Upper lobe of right lung (tissue), 1 donor: ENCODE results near the gene ANKZF1. TPM values are rescaled to one million over a fixed set of nuclear protein-coding genes. Genes with fewer than 3 reads are reported as not detected.

Source experiments
- ATAC-seq: fragments of 200-7000 bp; cut with Tn5 transposase; one replicate; pipeline ENCODE4 v1.9.1; 2020; ENCODE audit warnings: mild to moderate bottlenecking, moderate library complexity
- DNase-seq: peaks from one replicate; pipeline ENCODE4 v3.0.0-alpha.2; 2020
- H3K27ac ChIP-seq: fragments of 200-600 bp; one replicate; pipeline ENCODE4 v1.8.0; 2022
- H3K27me3 ChIP-seq: fragments of 200-600 bp; one replicate; pipeline ENCODE4 v1.8.0; 2022; ENCODE audit warnings: mild to moderate bottlenecking
- H3K36me3 ChIP-seq: fragments of 200-600 bp; one replicate; pipeline ENCODE4 v1.8.0; 2022
- H3K4me1 ChIP-seq: fragments of 200-600 bp; one replicate; pipeline ENCODE4 v1.8.0; 2022
- H3K4me3 ChIP-seq: fragments of 200-600 bp; one replicate; pipeline ENCODE4 v1.8.0; 2022; ENCODE audit warnings: mild to moderate bottlenecking
- H3K9me3 ChIP-seq: fragments of 200-600 bp; one replicate; pipeline ENCODE4 v1.8.0; 2022
- intact Hi-C: fragments of 100-400 bp; cut with DNase I; formaldehyde crosslinking; loops from one replicate; pipeline ENCODE4 v1.11.0; 2022
- total RNA-seq: library from RNA; stranded (reverse); fragmentation: NEBNext Ultra II Directional; extraction: Animal tissue kit (Norgen Biotek cat#: 25700); gene quantifications from one replicate; pipeline ENCODE4 v1.2.1, GENCODE V29; 2021
- TF ChIP-seq, protein P1 (sequence below): fragments of 200-600 bp; IDR thresholded peaks from one replicate; pipeline ENCODE4 v1.8.0; 2022; ENCODE audit warnings: antibody characterized with exemption
- donor health status: DM: no; HTN: yes; CAD: no; lungs with severe emphysema.

Gene ANKZF1
- total RNA-seq, 1 donor from 2014 or later: 37.6 TPM

DNA sequence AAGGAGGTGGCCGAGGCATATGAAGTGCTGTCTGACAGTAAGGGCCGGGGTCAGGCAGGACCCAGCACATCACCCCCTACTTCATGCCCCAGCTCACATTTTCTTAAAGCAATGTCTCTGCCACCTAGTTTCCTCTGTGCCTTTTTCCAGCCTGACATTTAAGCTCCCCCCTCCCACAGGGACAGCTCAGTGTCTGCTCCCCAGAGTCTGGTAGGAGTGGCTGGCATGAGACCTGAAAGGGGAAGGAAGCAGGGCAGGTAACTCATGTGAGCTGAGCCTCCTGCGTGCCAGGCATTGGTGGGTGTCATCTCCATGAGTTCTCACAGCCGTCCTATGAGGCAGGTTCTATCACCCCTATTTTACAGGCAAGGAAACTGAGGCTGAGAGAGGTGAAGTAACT is 51.0 kb downstream of the ANKZF1 start:
- DNase-seq: no peak
- H3K4me1 ChIP-seq: peaks cover 20% of the 10 kb centered on the region
- ATAC-seq: no peak
- no peaks in the 10 kb centered on the region for H3K27me3 ChIP-seq
- TF ChIP-seq, protein P1, sequence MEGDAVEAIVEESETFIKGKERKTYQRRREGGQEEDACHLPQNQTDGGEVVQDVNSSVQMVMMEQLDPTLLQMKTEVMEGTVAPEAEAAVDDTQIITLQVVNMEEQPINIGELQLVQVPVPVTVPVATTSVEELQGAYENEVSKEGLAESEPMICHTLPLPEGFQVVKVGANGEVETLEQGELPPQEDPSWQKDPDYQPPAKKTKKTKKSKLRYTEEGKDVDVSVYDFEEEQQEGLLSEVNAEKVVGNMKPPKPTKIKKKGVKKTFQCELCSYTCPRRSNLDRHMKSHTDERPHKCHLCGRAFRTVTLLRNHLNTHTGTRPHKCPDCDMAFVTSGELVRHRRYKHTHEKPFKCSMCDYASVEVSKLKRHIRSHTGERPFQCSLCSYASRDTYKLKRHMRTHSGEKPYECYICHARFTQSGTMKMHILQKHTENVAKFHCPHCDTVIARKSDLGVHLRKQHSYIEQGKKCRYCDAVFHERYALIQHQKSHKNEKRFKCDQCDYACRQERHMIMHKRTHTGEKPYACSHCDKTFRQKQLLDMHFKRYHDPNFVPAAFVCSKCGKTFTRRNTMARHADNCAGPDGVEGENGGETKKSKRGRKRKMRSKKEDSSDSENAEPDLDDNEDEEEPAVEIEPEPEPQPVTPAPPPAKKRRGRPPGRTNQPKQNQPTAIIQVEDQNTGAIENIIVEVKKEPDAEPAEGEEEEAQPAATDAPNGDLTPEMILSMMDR: no peak
- no peak overlapping the region for H3K4me3 ChIP-seq
- intact Hi-C loops: no loop called here
- no peak overlapping the region for H3K27ac ChIP-seq
- no peaks in the 10 kb centered on the region for H3K9me3 ChIP-seq
- H3K36me3 ChIP-seq: peaks cover 51% of the 10 kb centered on the region

DNA sequence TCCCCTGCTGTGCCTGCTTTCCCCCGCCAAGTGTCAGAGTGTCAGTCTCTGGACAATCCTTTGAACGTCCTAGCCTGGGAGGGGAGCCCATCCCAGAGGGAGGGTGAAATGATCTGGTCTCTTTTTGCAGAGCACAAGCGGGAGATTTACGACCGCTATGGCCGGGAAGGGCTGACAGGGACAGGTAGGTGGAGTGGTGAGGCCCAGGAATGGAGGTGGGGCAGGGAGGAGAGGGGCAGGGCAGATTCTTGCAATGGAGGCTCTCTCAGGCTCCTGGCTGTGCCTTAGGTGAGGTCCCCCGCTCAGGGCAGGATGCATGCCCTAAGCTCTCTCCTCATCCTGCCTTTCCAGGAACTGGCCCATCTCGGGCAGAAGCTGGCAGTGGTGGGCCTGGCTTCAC is 52.0 kb downstream of the ANKZF1 start:
- Histone ChIP-seq H3K36me3 (peaks cover 51% of the 10 kb centered on the region), H3K27ac (no peak overlapping the region)

DNA sequence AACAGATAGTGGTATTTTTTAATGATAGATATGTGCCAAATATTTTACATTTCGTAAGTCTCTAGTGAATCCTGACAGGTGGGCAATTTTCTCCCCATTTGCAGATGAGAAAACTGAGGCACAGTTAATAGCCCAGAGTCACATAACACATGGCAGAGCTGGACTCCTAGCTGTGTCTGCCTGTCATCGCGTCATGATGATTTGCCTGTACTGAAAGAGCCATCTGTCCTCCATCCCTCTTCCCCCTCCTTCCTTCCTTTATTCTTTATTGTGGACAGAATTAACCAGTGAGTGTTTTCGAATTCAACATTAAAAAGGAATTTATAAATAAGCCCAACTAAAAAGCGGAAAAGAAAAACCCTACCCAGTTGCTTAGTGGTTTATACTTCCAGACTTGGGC is 52.8 kb downstream of the ANKZF1 start:
- Histone ChIP-seq H3K27ac (no peak overlapping the region), H3K4me3 (no peak overlapping the region), H3K9me3 (no peaks in the 10 kb centered on the region), H3K36me3 (peaks cover 51% of the 10 kb centered on the region), H3K27me3 (no peaks in the 10 kb centered on the region), H3K4me1 (peaks cover 20% of the 10 kb centered on the region)
- intact Hi-C loops: no loop called here
- ATAC-seq (no peak), DNase-seq (no peak)
- TF ChIP-seq, protein P1: no peak

More for the DNA sequence above, 52.0 kb downstream of the ANKZF1 start:
- intact Hi-C loops: no loop called here
- ATAC-seq: no peak
- DNase-seq: no peak
- H3K9me3 ChIP-seq: no peaks in the 10 kb centered on the region
- H3K27me3 ChIP-seq: no peaks in the 10 kb centered on the region
- TF ChIP-seq, protein P1: no peak
- H3K4me3 ChIP-seq: no peak overlapping the region
- peaks cover 20% of the 10 kb centered on the region for H3K4me1 ChIP-seq

DNA sequence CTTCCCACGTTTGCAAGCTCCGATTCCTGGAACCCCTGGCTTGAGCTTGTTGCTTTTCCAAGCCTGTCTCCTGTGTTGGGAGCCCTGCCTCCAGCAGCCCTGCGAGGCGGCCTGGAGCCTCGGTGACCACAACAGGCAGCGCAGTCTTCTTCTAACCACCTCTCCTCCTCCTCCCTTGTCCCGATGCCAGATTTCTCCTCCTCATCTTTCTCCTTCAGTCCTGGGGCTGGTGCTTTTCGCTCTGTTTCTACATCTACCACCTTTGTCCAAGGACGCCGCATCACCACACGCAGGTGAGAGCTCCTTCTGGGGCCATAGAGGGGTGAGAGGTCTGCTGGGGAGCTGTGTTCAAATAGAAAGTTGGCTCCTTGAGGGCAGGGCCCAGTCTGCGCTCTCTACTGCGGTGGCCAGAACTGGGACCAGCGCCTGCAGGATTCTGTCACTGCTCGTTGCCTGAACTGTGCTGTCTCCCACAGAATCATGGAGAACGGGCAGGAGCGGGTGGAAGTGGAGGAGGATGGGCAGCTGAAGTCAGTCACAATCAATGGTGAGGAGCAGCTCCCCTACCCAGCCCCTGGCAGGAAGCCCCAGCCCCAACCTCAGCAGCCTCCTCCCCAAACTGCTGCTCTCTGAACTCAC is 53.5 kb downstream of the ANKZF1 start:
- Histone ChIP-seq H3K27ac (no peak overlapping the region), H3K4me3 (no peak overlapping the region), H3K9me3 (no peaks in the 10 kb centered on the region), H3K4me1 (peaks cover 17% of the 10 kb centered on the region), H3K27me3 (no peaks in the 10 kb centered on the region), H3K36me3 (peaks cover 51% of the 10 kb centered on the region)
- TF ChIP-seq, protein P1: no peak
- peak; percentile 33 for DNase-seq
- intact Hi-C loops: no loop called here
- no peak for ATAC-seq

DNA sequence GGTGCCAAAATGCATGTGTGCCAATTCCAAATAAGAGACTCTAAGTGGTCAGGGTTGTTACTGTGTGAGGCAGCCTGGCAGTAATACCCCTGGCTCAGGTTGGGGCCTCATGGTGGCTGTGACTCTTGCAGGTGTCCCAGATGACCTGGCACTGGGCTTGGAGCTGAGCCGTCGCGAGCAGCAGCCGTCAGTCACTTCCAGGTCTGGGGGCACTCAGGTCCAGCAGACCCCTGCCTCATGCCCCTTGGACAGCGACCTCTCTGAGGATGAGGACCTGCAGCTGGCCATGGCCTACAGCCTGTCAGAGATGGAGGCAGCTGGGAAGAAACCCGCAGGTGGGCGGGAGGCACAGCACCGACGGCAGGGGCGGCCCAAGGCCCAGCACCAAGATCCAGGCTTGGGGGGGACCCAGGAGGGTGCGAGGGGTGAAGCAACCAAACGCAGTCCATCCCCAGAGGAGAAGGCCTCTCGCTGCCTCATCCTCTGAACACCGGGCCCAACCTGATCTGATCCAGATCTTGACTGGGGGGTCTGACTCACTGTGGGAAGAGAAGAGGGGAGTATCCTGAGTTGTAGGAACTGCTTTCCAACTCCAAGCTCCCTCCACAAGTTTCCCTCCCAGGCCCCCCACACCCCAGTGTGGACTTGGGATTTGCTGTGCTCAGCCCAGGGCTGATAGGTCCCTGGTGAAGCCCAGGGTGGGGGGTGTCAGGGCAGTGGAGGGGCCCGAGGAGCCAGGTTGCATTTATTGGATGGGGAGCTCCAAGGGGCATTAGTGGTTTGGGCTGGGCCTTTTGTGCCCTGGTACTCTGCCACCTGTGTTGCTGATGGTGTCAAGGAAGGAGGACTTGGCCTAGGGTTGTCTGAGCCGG is 55.1 kb downstream of the ANKZF1 start:
- H3K4me3 ChIP-seq: no peak overlapping the region
- no peak overlapping the region for H3K27ac ChIP-seq
- H3K36me3 ChIP-seq: peaks cover 51% of the 10 kb centered on the region
- TF ChIP-seq, protein P1: no peak
- peaks cover 15% of the 10 kb centered on the region for H3K4me1 ChIP-seq
- H3K9me3 ChIP-seq: no peaks in the 10 kb centered on the region
- DNase-seq (peak; percentile 58), ATAC-seq (no peak)
- intact Hi-C loops: no loop called here
- H3K27me3 ChIP-seq: no peaks in the 10 kb centered on the region
